ENCODE results near the gene TACR2. TPM values are rescaled to one million over a fixed set of nuclear protein-coding genes. Genes with fewer than 3 reads are reported as not detected.
A peak's percentile ranks its signal among the peaks of the same experiment; 100 is the strongest.

TACR2 gene
- total RNA-seq, 1 donor from 2014 or later: 1.2 TPM

DNA sequence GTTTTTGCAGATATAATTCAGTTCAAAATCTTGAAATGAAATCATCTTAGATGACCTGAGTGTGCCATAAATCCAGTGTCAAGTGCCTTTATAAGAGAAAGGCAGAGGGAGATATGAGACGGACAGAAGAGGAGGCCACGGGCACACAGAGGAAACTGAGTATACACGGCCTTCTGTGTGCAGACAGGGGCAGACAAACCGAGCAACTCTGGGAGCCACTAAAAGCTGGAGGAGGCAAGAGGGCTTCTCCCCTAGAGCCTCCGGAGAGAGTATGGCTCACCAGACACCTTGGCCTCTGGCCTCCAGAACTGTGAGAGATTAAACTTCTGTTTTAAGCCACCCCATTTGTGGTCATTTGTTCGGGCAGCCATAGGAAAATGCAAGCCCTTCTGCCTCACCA lies 47.2 kb upstream of the TACR2 start:
- no peaks in the 10 kb centered on the region for H3K36me3 ChIP-seq
- H3K4me1 ChIP-seq: peaks cover 69% of the 10 kb centered on the region
- intact Hi-C loops (cut with DNase I): no loop called here
- no peaks in the 10 kb centered on the region for H3K27me3 ChIP-seq (ENCODE audit: low read depth)
- no peak for ATAC-seq
- H3K9me3 ChIP-seq: no peaks in the 10 kb centered on the region
- no peak for DNase-seq
- no peak overlapping the region for H3K27ac ChIP-seq
- TF ChIP-seq, protein P1, sequence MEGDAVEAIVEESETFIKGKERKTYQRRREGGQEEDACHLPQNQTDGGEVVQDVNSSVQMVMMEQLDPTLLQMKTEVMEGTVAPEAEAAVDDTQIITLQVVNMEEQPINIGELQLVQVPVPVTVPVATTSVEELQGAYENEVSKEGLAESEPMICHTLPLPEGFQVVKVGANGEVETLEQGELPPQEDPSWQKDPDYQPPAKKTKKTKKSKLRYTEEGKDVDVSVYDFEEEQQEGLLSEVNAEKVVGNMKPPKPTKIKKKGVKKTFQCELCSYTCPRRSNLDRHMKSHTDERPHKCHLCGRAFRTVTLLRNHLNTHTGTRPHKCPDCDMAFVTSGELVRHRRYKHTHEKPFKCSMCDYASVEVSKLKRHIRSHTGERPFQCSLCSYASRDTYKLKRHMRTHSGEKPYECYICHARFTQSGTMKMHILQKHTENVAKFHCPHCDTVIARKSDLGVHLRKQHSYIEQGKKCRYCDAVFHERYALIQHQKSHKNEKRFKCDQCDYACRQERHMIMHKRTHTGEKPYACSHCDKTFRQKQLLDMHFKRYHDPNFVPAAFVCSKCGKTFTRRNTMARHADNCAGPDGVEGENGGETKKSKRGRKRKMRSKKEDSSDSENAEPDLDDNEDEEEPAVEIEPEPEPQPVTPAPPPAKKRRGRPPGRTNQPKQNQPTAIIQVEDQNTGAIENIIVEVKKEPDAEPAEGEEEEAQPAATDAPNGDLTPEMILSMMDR (IDR thresholded peaks at IDR 0.05): no peak
- no peak overlapping the region for H3K4me3 ChIP-seq

GRCh38 chr10:69461243-69462025 lies 44.7 kb upstream of the TACR2 start:
- no peaks in the 10 kb centered on the region for H3K36me3 ChIP-seq
- no peak overlapping the region for H3K4me3 ChIP-seq
- TF ChIP-seq, protein P1 (IDR thresholded peaks at IDR 0.05): no peak
- ATAC-seq: no peak
- no peak for DNase-seq
- peaks cover 71% of the 10 kb centered on the region for H3K4me1 ChIP-seq
- no peaks in the 10 kb centered on the region for H3K9me3 ChIP-seq
- intact Hi-C loops (cut with DNase I): no loop called here
- no peaks in the 10 kb centered on the region for H3K27me3 ChIP-seq (ENCODE audit: low read depth)
- H3K27ac ChIP-seq: peak overlapping the region; percentile 64

GRCh38 chr10:69460576-69461242 lies 44.0 kb upstream of the TACR2 start:
- peak overlapping the region; percentile 64 for H3K27ac ChIP-seq
- TF ChIP-seq, protein P1 (IDR thresholded peaks at IDR 0.05): no peak
- intact Hi-C loops (cut with DNase I): no loop called here
- no peak overlapping the region for H3K4me3 ChIP-seq
- no peaks in the 10 kb centered on the region for H3K9me3 ChIP-seq
- peaks cover 63% of the 10 kb centered on the region for H3K4me1 ChIP-seq
- no peaks in the 10 kb centered on the region for H3K27me3 ChIP-seq (ENCODE audit: low read depth)
- ATAC-seq (peak in 1 of 2 donors; percentile 47), DNase-seq (peak; percentile 69)
- no peaks in the 10 kb centered on the region for H3K36me3 ChIP-seq

DNA sequence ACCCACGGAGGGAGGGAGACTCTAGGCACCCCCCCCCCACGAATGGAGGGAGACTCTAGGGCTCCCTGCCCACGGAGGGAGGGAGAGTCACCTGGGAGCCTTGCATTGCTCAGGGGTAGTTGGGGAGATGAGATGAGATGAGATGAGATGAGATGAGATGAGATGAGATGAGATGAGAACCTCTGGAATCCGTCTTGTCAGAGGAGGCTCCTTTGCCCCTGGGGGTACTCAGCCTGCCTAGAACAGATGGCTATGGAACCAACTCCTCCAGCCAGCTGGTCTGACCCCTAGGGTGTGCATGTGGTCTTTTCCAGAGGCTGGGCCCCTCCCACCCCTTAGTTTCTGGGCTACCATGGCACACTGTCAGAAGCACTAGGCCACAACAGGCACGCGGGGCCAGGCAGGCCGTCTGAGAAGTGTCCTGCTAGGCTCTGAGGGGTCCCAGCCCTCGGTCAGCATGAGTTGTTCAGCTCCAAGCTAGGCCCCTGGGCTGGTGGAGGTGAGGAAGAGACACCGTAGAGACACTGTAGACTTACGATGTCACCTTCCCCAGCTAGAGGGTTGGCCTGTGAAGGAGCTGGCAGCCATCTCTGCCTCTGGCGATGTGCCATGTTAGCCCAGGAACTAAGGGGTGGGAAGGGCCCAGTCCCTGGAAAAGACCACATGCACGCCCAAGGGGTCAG lies 43.3 kb upstream of the TACR2 start:
- H3K36me3 ChIP-seq: no peaks in the 10 kb centered on the region
- H3K9me3 ChIP-seq: no peaks in the 10 kb centered on the region
- ATAC-seq: no peak
- H3K4me1 ChIP-seq: peaks cover 57% of the 10 kb centered on the region
- TF ChIP-seq, protein P1 (IDR thresholded peaks at IDR 0.05): no peak
- no peak overlapping the region for H3K4me3 ChIP-seq
- intact Hi-C loops (cut with DNase I): no loop called here
- no peak for DNase-seq
- peak overlapping the region; percentile 64 for H3K27ac ChIP-seq
- H3K27me3 ChIP-seq (ENCODE audit: low read depth): no peaks in the 10 kb centered on the region

DNA sequence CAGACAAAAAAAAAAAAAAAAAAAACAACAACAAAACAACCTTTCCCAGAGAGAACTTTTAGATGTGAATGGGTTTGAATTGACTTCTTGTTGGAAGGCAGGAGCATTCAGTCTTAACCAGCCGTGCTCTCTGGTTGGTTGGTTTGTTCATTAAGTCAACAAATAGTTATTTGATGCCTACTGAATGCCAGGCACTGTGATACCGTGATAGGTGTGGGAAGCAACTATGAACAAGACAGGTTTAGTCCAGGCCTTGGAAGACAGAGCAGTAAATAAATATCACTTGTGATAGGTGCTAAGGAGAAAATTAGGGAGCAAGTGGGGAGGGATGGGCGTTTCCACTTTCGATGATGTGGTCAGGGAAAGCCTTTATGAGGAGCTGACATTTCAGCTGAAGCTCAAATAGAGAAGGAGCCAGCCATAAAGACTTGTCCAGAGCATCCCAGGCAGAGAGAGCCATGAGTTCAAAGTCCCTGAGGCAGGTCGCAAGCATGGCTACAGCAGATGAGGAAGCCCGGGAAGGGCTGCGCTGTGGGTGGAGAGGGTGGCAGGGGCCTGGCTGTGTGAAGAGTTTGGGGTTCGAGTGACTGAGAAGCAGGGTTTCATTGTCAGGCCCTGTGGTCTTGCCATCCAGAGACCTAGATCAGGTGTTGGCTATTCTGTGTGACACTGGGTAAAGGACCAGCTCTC lies 42.5 kb upstream of the TACR2 start:
- Histone ChIP-seq H3K36me3 (no peaks in the 10 kb centered on the region), H3K9me3 (no peaks in the 10 kb centered on the region), H3K4me1 (peaks cover 56% of the 10 kb centered on the region), H3K27me3 (ENCODE audit: low read depth) (no peaks in the 10 kb centered on the region), H3K4me3 (no peak overlapping the region), H3K27ac (peak overlapping the region; percentile 57)
- ATAC-seq: no peak
- intact Hi-C loops (cut with DNase I): no loop called here
- DNase-seq: no peak
- TF ChIP-seq, protein P1 (IDR thresholded peaks at IDR 0.05): no peak

Data from lower lobe of right lung (tissue), 2 donors.